DMS114 treated with DMSO at 0.1 percent for 48 hours (cell line): ENCODE results near the gene YTHDF1.
"Not testable (repeated sequence)": the region's sequence is repeated elsewhere in the genome, so short reads cannot be mapped to it uniquely, and the experiment has no call there.

ENCODE experiments used
- DNase-seq: peaks from one replicate; lab custom pipeline; 2025; ENCODE audit not compliant: unreplicated experiment; lab: John Stamatoyannopoulos, UW

Gene YTHDF1

DNA sequence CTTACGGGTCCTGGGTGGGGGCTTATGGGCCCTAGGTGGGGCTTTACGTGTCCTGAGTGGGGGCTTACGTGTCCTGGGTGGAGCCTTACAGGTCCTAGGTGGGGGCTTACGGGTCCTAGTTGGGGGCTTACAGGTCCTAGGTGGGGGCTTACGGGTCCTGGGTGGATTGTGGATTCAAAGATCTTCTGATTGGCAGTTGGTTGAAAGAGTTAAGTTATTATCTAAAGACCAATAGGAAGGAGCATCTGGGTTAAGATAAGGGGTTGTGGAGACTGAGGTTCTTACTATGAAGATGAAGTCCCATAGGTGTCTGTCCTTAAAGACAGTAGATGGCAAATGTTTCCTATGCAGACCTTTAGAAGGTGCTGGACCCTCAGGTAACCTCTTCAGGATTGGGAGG is 11.3 kb upstream of the YTHDF1 start:
- no peak for DNase-seq

DNA sequence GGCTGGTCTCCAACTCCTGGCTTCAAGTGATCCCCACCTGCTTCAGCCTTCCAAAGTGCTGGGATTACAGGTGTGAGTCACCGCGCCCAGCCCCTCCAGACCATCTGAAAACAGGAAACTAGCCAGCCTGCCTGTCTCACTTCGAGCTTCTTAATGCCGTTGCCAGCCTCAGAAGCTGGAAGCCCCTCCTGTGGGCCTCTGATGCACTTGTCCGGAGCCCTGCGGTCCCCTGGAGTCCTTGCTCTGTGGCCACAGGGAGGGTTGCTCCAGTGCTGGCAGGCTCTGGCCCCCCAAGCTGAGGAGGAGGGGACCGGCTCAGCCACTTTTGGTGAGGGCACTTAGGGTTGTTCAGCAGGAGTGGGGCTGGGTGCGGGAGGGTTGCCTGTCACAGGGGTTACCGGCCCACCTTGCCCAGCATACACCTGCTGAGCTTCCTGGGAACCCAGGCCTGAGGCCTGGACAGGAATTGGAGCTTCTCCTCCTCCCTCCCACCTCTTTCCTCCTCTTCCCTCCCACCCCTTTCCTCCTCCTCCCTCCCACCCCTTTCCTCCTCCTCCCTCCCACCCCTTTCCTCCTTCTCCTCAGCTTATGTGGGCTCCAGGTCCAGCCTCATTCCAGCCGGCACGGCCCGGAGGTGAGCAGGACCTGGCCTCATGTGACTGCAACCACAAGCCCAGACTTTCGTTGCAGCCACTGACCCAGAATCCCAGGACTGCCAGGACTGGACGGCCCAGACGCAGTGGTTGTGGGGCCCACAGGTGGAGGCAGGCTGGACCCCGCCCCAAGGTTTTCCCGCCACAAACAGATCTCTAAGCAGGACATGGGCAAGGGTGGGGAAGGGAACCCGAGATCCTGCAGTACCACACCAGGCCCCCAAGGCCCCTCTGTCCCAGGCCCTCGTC is 10.4 kb upstream of the YTHDF1 start:
- DNase-seq, result no peak

DNA sequence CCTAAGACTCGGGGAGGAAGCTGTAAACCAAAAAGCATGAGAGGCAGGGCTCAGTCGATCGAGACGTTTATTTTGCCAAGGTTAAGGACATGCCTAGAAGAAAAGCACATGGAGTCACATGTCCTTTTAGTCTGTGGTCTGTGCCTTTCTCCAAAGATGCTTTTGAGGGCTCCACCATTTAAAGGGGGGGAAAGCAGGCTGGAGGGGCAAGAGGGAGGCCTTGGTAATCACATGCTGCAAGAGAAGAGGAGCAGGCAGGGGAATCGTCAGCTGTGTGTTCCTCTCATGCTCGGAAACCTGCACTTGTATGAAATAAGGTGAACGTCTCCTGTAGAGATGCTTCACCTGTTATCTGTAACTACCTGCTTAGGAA is 9.1 kb upstream of the YTHDF1 start:
- no peak for DNase-seq

DNA sequence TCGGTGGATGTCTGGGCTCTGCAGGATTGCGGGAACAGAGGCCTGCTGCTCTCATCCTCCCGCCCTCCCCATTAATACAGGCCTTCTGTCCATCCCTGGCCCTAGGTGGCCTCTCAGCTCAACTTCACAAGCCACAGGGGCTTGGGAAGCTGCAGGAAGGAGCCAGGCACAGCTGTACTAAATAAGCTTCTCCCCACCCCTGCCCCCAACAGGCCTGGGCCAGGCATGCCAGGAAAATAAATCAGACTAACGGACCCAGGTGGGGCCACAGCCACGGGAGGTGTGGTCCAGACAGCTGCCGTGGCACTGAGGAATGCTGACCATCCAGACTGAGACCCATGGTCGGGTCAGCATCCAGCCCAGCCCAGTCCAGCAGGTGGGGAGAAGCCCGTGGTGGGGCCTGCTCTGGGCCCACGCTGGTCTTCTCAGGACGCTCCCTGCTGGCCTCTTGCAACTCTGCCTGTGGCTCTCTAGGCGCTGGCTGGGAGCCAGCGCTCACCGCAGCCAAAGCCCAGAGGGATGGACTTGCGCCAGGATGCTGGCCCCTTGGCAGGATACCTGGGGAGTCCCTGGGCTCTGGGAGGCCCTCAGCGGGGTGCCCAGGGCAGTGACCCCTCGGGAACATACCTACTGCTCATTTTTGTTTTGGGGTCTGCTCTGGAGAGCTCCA is 8.6 kb upstream of the YTHDF1 start:
- no peak for DNase-seq

DNA sequence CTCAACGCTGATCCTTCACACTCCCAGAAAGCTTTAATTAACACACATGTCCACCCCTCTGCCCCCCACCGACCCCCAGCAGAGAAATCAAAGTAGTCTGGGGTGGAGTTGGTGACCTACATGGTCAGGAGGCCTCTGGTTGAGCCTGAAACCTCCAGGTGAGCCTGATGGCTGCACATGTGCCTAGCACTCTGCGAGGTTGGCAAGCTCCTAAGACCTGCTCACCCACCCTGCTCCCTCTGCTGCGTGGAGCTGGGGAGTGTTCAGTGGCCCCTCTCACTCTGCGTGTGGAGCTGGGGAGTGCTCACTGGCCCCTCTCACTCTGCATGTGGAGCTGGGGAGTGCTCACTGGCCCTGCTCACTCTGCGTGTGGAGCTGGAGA is 7.9 kb upstream of the YTHDF1 start:
- no peak for DNase-seq

DNA sequence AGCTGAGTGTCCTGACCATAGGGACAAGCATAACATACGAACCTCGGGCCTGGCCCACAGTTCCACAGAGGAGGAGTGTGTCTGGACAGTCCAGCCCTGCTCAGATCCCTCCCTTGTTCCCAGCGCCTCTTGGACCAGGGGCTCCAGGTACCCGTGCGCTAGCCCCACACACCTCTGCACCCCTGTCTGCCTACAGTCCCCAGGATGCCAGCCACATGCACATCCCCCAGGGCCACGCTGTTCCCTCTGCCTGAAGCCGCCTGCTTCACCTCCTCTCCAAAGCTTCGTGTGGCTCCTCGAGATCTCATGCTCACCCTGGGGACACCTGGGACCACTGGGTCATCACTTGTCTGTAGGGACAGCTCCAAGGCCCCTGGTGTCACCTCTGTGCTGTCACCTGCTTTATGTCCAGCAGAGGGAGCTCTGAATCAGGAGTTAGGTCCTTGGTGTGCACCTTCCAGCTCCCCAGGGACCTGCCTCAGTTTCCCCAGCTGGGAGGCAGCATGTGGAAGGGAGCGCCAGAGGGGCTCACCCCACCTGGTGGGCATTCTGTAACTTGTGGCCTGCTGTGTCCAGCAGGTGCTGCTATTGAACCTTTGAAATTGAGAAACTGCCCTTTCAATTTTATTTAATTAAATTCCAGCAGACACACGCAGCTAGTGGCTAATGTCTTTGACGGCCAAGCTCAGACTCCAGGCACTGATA is 7.3 kb upstream of the YTHDF1 start:
- no peak for DNase-seq

DNA sequence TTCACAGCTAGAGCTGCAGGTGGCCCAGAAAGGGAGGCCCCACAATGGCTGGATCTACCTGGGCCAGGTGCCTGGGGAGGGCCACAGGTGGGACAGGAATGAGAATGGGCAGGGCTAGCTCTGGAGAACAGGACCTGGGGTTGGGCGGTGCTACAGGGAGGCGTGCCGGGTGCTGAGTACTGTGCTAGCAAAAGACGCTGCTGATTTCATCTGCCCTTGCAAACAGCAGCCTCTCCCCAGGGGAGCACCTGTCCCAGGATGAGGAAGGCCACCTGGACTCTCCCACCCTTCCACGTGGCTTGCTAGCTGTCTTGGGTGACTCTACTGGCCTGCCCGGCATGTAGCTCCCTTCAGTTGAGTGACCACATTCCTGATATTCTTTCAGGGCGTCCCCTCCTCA is 6.6 kb upstream of the YTHDF1 start:
- DNase-seq, result no peak

DNA sequence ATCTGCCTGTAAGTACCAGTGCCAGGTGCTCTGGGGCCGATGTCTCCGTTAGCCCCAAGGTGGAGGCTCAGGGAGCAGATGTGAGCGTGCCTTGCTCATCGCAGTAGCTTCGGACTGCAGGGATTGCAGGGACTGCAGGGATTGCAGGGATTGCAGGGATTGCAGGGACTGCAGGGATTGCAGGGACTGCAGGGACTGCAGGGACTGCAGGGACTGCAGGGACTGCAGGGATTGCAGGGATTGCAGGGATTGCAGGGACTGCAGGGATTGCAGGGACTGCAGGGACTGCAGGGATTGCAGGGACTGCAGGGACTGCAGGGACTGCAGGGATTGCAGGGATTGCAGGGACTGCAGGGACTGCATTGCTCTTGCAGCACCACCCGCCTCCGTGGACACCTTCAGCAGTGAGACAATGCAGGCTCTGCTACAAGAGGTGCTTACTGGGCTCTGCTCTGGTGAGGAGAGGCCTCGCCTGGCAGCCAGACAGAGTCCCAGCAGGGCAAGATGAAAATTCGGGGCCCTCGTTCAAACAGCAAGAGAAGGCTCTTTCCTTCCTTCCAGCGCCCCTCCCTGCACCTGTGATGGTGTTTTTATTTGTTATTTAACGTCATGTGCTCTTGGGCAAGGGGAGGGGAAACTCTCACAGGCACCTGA is 5.6 kb upstream of the YTHDF1 start:
- DNase-seq, result not testable (repeated sequence)

DNA sequence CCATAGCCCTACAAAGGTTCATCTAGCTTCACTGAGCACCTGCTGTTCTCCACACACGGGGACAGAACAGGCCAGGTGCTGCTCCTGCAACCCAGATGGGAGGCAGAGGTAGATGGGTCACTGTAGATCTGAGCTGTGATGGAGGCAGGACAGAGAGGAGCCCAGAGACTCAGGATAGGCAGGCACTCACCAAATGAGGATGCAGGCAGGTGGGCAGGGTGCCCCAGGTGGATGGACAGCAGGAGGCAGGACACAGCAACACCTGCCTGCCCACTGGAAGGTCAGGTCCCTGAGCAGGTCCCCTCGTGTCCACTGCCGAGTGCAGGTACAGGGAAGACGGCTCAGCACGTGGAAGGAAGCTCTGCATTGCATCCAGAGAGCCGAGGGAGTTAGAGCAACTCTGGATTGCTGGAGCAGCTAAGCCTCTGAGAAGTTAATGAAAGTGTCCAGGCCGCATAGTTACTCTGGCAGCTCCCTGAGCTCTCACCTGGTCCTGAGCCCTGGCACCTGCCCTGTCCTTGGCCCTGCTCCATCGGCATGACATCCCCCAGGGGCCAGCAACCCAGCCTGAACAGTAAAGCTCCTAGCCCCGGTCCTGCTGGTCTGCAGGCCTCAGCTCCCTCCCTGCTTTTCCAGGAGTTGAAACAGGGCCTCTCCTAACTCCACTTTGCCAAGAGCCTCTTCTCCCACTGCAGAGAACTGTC is 4.9 kb upstream of the YTHDF1 start:
- DNase-seq, result no peak

DNA sequence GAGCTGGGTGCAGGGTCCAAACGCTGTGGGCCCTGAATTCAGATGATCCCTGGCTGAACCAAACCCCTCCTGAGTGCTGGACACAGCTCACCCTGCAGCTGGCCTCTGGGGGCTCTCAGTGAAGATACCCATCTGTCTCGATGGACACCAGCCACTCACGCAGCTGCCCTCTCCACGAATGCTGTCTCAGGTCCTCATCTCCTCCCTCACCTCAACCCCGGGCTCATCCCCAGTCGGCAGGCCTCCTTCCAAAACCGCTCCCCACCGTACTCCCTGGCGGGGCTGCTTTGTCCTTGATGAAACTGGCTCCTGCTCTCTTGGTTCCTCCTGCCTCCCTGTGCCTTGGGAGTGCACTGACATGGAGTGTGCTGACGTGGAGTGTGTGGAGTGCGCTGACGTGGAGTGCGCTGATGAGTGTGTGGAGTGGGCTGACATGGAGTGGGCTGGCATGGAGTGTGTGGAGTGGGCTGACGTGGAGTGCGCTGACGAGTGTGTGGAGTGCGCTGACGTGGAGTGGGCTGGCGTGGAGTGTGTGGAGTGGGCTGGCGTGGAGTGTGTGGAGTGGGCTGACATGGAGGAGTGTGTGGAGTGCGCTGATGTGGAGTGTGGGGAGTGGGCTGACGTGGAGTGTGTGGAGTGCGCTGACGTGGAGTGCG is 4.1 kb upstream of the YTHDF1 start:
- no peak for DNase-seq

DNA sequence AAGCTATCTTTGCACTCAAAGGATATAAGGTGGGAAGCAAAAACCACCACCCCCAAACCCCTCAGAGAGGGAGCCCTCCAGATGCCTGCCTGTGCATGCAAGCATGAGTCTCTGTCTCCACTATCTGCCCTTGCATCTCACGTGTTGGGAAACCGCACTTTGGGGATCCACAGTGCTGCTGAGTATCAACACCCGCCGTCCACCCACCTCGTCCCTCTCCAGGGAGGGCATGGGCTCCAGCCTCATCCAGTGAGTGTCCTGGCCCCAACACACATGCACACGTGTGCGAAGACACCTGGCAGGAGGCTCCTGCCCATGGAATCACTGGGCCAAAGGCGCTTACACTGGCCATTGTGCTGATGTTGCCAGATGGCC is 3.5 kb upstream of the YTHDF1 start:
- no peak for DNase-seq

DNA sequence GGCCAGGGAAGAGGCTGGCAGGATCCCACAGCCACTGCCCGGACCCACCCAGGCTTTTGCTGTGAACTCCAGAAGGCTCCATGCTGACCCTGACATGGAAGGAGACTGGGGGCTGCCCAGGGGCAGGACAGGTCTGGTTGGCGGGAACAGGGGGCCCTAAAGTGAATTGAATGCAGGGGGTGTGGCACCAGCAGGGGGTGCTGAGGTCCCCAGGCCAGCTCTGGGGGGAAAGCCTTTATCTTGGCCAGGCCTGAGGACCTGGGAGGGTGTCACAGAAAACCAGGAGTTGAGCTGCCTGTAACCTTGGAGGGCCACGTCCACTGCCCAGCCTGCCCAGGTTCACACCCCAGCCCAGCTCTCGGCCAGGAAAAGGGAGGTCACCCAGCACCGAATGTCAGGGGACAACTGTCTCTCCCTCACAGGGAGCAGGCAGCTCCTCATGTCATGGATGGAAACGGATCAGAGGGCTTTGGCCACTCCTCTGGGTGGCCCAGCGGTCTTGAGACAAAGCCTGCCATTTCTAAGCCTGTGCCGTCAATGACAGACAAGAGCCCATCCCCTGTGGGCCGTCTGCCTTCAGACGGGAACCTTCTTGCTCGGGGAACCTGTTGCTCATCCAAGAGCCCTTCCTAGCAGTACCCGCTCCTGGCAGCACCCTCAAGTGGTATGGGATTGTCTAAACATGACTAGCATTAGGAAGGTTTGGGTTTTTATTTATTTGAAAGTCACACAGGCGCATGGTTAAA is 2.9 kb upstream of the YTHDF1 start:
- DNase-seq, result no peak

DNA sequence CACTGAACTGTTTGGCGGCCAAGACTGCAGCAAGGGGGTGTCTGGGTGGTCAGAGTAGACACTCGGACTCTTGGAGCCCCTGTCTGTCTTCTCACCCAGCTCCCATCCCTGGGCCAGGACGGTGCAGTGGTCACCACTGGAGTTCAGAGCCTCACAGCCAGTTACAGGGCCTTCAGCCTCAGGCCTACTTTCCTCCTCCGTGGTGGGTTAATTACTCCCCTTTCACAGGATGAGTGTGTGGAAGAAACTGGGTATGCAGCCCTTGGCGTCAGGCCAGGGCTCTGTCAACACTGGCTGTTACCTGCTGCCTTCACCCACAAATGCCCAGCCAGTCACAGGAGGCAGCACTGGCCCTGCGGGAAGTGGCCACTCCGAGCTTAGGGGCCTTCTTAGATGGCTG is 1.8 kb upstream of the YTHDF1 start:
- DNase-seq, result no peak

DNA sequence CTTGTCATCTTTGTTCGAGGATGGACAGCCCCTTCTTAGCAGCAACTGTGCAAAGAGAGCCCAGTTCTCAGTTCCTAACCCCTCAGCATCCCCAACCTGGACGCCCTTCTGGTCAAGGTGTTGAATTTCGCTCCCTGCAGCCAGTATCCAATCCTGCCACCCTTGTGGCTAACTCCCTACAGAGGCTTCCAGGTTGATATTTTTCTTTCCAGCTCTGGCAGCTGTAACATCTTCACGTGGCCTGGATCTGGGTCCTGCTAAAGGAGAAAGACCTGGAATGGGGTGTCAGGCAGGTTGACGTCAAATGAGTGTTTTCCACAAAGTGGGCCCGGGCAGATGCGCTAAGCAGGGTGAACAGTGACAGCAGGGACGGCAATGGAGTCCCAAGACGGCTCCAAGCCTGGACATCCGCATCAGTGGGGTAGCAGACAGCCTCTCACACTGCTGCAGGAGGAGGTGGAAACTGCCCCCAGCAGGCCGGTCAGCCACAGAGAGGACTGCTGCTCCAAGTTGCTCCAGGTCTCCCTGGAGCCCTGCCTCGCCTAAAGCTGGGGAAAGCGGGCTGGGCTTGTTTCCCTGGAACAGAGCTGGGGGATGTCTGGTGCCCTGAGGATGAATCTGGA is 1.0 kb upstream of the YTHDF1 start:
- no peak for DNase-seq

DNA sequence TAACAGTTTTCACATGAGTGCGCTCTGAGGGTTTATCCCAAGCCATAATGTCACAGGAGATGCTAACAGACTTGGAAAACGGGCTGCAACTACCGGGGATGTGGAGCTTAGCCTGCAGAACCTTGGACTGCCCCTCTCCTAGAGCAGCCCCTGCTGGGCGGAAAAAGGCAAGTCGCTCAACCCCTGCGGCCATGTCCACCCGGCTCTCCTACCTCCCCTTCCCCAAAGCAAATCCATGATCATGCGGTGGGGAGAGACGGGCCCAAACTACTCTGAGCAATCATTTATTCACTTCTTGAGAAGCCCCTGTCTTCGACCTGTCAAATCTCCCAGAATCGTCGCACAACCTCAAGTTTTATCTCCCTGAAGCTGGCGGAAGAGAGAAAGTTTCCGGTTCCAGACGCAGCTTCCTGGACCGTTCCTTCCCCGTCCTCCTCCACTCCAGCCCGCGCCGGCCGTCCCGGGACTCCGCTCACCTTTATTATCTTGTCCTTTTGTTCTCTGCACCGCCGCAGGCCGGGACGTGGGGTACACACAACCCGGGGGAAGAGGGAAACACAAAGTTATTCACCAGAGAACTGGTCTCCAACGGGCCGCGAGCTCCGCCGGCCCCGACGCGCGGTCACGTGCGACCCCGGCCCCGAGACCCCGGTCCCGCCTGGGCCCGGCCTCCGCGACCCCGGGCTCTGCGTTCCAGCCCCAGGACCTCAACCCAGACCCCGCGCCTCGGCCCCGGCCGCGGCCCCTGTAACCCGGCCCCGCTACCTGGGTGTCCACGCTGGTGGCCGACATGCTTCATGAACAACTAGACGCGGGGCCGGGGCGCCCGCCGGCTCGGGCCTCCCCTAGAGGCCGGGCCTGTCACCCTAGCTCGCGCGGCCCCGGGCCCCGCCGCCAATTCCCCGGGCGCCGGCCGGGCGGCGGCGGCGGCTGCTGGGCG is 560 bp downstream of the YTHDF1 start:
- peak; percentile 19 for DNase-seq

DNA sequence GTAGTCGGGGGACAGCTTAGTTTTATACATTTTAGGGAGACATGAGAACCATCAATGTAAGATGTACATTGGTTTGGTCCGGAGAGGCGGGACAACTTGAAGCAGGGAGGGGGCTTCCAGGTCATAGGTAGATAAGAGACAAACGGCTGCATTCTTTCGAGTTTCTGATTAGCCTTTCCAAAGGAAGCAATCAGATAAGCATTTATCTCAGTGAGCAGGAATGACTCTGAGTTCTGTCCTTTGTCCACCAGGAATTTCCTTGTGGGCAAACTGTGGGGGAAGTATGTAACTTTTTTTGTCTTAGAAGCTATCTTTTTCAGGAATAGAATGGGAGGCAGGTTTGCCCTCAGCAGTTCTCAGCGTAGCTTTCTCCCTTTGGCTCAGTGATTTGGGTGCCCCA is 1.4 kb downstream of the YTHDF1 start:
- no peak for DNase-seq

DNA sequence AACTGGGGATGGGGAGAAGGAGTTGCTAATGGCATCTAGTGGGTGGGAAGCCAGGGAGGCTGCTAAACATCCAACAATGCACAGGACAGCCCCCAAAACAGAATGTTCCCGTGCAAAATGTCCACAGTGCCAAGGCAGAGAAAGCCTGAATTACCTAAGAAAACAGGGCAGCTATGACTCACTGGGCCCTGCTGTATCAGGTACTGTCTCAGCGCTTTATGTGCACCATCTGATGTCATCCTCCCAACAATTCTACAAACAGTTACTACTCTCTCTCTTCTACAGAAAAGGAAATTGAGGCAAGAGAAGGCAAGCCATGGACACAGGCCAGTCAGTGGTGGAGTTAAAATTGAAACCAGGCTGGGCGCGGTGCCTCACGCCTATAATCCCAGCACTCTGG is 3.1 kb downstream of the YTHDF1 start:
- DNase-seq, result no peak

DNA sequence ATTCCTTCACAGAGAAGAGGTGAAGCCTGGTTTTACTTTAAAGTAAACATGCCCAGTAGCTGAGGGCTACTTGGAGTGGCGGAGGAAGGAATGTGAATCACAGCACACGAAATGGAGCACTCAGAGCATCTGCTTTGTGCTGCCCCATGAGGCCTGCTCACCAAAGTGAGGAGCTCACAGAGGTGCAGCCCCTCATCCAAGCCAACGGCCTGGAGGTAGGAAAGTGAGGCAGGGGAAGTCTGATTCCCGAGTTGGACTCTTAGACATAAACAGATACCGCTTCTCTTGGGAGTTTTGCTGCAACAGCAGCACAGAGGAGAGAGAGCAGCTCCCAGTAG is 3.6 kb downstream of the YTHDF1 start:
- DNase-seq, result no peak
